Activated CD8-positive, alpha-beta memory T cell treated with anti-CD3 and anti-CD28 coated beads, Interleukin-2, amount 50 U/mL, for 1 hour (primary cell): ENCODE data around the gene UBXN10.

ENCODE experiments used
- DNase-seq: peaks from one replicate; pipeline ENCODE4 v3.0.0-alpha.2; 2020; ENCODE audit errors: extremely low read depth

The UBXN10 gene

GRCh38 chr1:20183035-20183434, 2.9 kb upstream of the UBXN10 start:
- DNase-seq: no peak

GRCh38 chr1:20183616-20184271, 2.2 kb upstream of the UBXN10 start:
- no peak for DNase-seq

GRCh38 chr1:20184481-20184900, 1.4 kb upstream of the UBXN10 start:
- no peak for DNase-seq

GRCh38 chr1:20184997-20185833, 681 bp upstream of the UBXN10 start:
- DNase-seq: peak; percentile 21

- no peak for DNase-seq
Measured at GRCh38 chr1:20187103-20187812, 1.4 kb downstream of the UBXN10 start.

GRCh38 chr1:20187813-20188454, 2.0 kb downstream of the UBXN10 start:
- no peak for DNase-seq

- no peak for DNase-seq
Measured at GRCh38 chr1:20188455-20188817, 2.5 kb downstream of the UBXN10 start.

- DNase-seq: no peak
Measured at GRCh38 chr1:20189664-20190063, 3.8 kb downstream of the UBXN10 start.

GRCh38 chr1:20190256-20191160, 4.6 kb downstream of the UBXN10 start:
- no peak for DNase-seq

- DNase-seq: no peak
Measured at GRCh38 chr1:20191266-20191825, 5.5 kb downstream of the UBXN10 start.

- DNase-seq: no peak
Measured at GRCh38 chr1:20192364-20192763, 6.5 kb downstream of the UBXN10 start.

GRCh38 chr1:20192871-20193411, 7.0 kb downstream of the UBXN10 start:
- DNase-seq: no peak

- no peak for DNase-seq
Measured at GRCh38 chr1:20194224-20194623, 8.3 kb downstream of the UBXN10 start.

- DNase-seq: peak; percentile 12
Measured at GRCh38 chr1:20194757-20195461, 9.0 kb downstream of the UBXN10 start.

GRCh38 chr1:20195462-20195780, 9.5 kb downstream of the UBXN10 start:
- no peak for DNase-seq

- DNase-seq: no peak
Measured at GRCh38 chr1:20197329-20197791, 11.5 kb downstream of the UBXN10 start.

GRCh38 chr1:20198296-20198695, 12.4 kb downstream of the UBXN10 start:
- no peak for DNase-seq

GRCh38 chr1:20198918-20199317, 13.0 kb downstream of the UBXN10 start:
- DNase-seq: no peak

- no peak for DNase-seq
Measured at GRCh38 chr1:20199403-20199802, 13.5 kb downstream of the UBXN10 start.

- DNase-seq: no peak
Measured at GRCh38 chr1:20199840-20200239, 13.9 kb downstream of the UBXN10 start.
